HEK293 (cell line): Measurements from ENCODE around the gene ELL2.

Experiments used
- CTCF ChIA-PET: fragments of 350-600 bp; formaldehyde crosslinking; extraction: SDS; loops from one replicate; lab custom pipeline; 2021; ENCODE audit warnings: antibody characterized with exemption; lab: Yijun Ruan, JAX
- POLR2A ChIA-PET: fragments of 300-600 bp; formaldehyde crosslinking; extraction: SDS; loops from one replicate; lab custom pipeline; 2020; ENCODE audit warnings: antibody characterized with exemption, inconsistent platforms; lab: Yijun Ruan, JAX
- H3K27ac ChIP-seq: fragments of 200-500 bp; sonication (Bioruptor generic); 2 replicates; pipeline ENCODE4 v1.5.1; 2014; ENCODE audit warnings: low read depth, low read length, control low read depth, inconsistent platforms; ENCODE audit errors: extremely low read depth
- H3K36me3 ChIP-seq, 2 experiments: fragments of 200-500 bp in 1 of 2; sonication (Bioruptor generic) in 1 of 2; 1 replicate in 1 of 2; 2 replicates in 1 of 2; pipeline ENCODE4 v1.5.1; 2014 to 2017; ENCODE audit warnings: inconsistent platforms in 2 of 2, low read length in 2 of 2; ENCODE audit not compliant: control insufficient read depth in 2 of 2, insufficient read depth in 1 of 2
- H3K4me1 ChIP-seq: fragments of 200-500 bp; sonication (Bioruptor generic); 2 replicates; pipeline ENCODE4 v1.5.1; 2014; ENCODE audit warnings: mild to moderate bottlenecking, low read length, inconsistent platforms; ENCODE audit not compliant: control insufficient read depth, insufficient read depth
- H3K4me3 ChIP-seq: 2 replicates; pipeline ENCODE4 v1.5.1; 2011; ENCODE audit warnings: low read depth, mild to moderate bottlenecking, control low read depth, low read length, moderate library complexity
- H3K9me3 ChIP-seq: fragments of 200-500 bp; sonication (Bioruptor generic); 2 replicates; pipeline ENCODE4 v1.5.1; 2014; ENCODE audit warnings: low read depth, low read length, inconsistent platforms; ENCODE audit not compliant: control insufficient read depth, insufficient read depth
- HOXD13 ChIP-seq: sonication (generic); formaldehyde crosslinking; IDR thresholded peaks from 2 replicates; pipeline ENCODE4 v1.8.0; 2022; ENCODE audit warnings: missing genetic modification reagents, borderline replicate concordance
- KLF10 ChIP-seq: fragments of 450-650 bp; IDR thresholded peaks from 2 replicates; pipeline ENCODE4 v1.5.1; 2018; ENCODE audit warnings: missing biosample characterization, mild to moderate bottlenecking, missing genetic modification characterization
- KLF8 ChIP-seq: fragments of 450-650 bp; formaldehyde crosslinking; IDR thresholded peaks from 2 replicates; pipeline ENCODE4 v1.5.1; 2016; ENCODE audit warnings: missing biosample characterization, missing genetic modification characterization
- MYNN ChIP-seq: fragments of 450-650 bp; formaldehyde crosslinking; IDR thresholded peaks from 2 replicates; pipeline ENCODE4 v1.5.1; 2016; ENCODE audit warnings: missing biosample characterization, missing genetic modification characterization, borderline replicate concordance
- RBAK ChIP-seq: fragments of 450-650 bp; formaldehyde crosslinking; IDR thresholded peaks from 2 replicates; pipeline ENCODE4 v1.5.1; 2016; ENCODE audit warnings: missing biosample characterization, missing genetic modification characterization
- YY2 ChIP-seq: fragments of 450-650 bp; formaldehyde crosslinking; IDR thresholded peaks from 2 replicates; pipeline ENCODE4 v1.5.1; 2016; ENCODE audit warnings: missing biosample characterization, missing genetic modification characterization
- ZBTB8A ChIP-seq: fragments of 450-650 bp; formaldehyde crosslinking; IDR thresholded peaks from 2 replicates; pipeline ENCODE4 v1.5.1; 2016; ENCODE audit warnings: missing biosample characterization, missing genetic modification characterization
- ZFHX2 ChIP-seq: fragments of 450-650 bp; formaldehyde crosslinking; conservative IDR thresholded peaks from 2 replicates; pipeline ENCODE4 v1.5.1; 2016; ENCODE audit warnings: missing biosample characterization, missing genetic modification characterization
- ZFP41 ChIP-seq: fragments of 450-650 bp; formaldehyde crosslinking; IDR thresholded peaks from 2 replicates; pipeline ENCODE4 v1.5.1; 2016; ENCODE audit warnings: missing biosample characterization, missing genetic modification characterization, borderline replicate concordance
- ZNF19 ChIP-seq: fragments of 450-650 bp; formaldehyde crosslinking; IDR thresholded peaks from 2 replicates; pipeline ENCODE4; 2016; ENCODE audit warnings: missing biosample characterization, missing genetic modification characterization, low read depth
- ZNF202 ChIP-seq: fragments of 450-650 bp; formaldehyde crosslinking; IDR thresholded peaks from 2 replicates; pipeline ENCODE4 v1.5.1; 2016; ENCODE audit warnings: missing biosample characterization, missing genetic modification characterization, borderline replicate concordance
- ZNF311 ChIP-seq: fragments of 450-650 bp; formaldehyde crosslinking; IDR thresholded peaks from 2 replicates; pipeline ENCODE4 v1.5.1; 2017; ENCODE audit warnings: missing biosample characterization, missing genetic modification characterization, borderline replicate concordance
- ZNF335 ChIP-seq: fragments of 450-650 bp; formaldehyde crosslinking; conservative IDR thresholded peaks from 2 replicates; pipeline ENCODE4 v1.5.1; 2016; ENCODE audit warnings: missing biosample characterization, missing genetic modification characterization
- ZNF366 ChIP-seq: fragments of 450-650 bp; formaldehyde crosslinking; conservative IDR thresholded peaks from 2 replicates; pipeline ENCODE4 v1.5.1; 2016; ENCODE audit warnings: missing biosample characterization, missing genetic modification characterization
- ZNF37A ChIP-seq: fragments of 450-650 bp; IDR thresholded peaks from 2 replicates; pipeline ENCODE4 v1.5.1; 2018; ENCODE audit warnings: missing biosample characterization, missing genetic modification characterization
- ZNF510 ChIP-seq: fragments of 450-650 bp; formaldehyde crosslinking; IDR thresholded peaks from 2 replicates; pipeline ENCODE4 v1.5.1; 2018; ENCODE audit warnings: mild to moderate bottlenecking, missing genetic modification characterization, missing biosample characterization; ENCODE audit not compliant: insufficient replicate concordance
- ZNF548 ChIP-seq: fragments of 450-650 bp; formaldehyde crosslinking; IDR thresholded peaks from 2 replicates; pipeline ENCODE4 v1.5.1; 2016; ENCODE audit warnings: missing biosample characterization, missing genetic modification characterization
- ZNF561 ChIP-seq: fragments of 450-650 bp; IDR thresholded peaks from 2 replicates; pipeline ENCODE4 v1.5.1; 2018; ENCODE audit warnings: missing biosample characterization, missing genetic modification characterization, borderline replicate concordance
- ZNF629 ChIP-seq: fragments of 450-650 bp; formaldehyde crosslinking; IDR thresholded peaks from 2 replicates; pipeline ENCODE4 v1.5.1; 2017; ENCODE audit warnings: missing biosample characterization, missing genetic modification characterization
- ZNF654 ChIP-seq: fragments of 450-650 bp; formaldehyde crosslinking; IDR thresholded peaks from 2 replicates; pipeline ENCODE4 v1.5.1; 2016; ENCODE audit warnings: low read depth, missing biosample characterization, missing genetic modification characterization
- ZNF776 ChIP-seq: fragments of 450-650 bp; formaldehyde crosslinking; IDR thresholded peaks from 2 replicates; pipeline ENCODE4 v1.5.0; 2017; ENCODE audit warnings: missing biosample characterization, missing genetic modification characterization, borderline replicate concordance
- TF ChIP-seq, protein P1 (sequence below): fragments of 450-650 bp; formaldehyde crosslinking; IDR thresholded peaks from 2 replicates; pipeline ENCODE4 v1.5.1; 2016; ENCODE audit warnings: missing biosample characterization, missing genetic modification characterization
- TF ChIP-seq, protein P2 (sequence below): fragments of 450-650 bp; formaldehyde crosslinking; IDR thresholded peaks from 2 replicates; pipeline ENCODE4 v1.5.1; 2016; ENCODE audit warnings: missing biosample characterization, missing genetic modification characterization
- TF ChIP-seq, protein P3 (sequence below): sonication (generic); formaldehyde crosslinking; IDR thresholded peaks from 2 replicates; pipeline ENCODE4 v1.8.1; 2022; ENCODE audit warnings: mild to moderate bottlenecking, moderate library complexity, missing genetic modification reagents
- TF ChIP-seq, protein P4 (sequence below): fragments of 450-650 bp; formaldehyde crosslinking; IDR thresholded peaks from 2 replicates; pipeline ENCODE4 v1.5.1; 2016; ENCODE audit warnings: missing biosample characterization, missing genetic modification characterization, low read depth
- TF ChIP-seq, protein P5 (sequence below): fragments of 450-650 bp; formaldehyde crosslinking; IDR thresholded peaks from 2 replicates; pipeline ENCODE4 v1.5.1; 2016; ENCODE audit warnings: missing biosample characterization, missing genetic modification characterization
- TF ChIP-seq, protein P6 (sequence below): fragments of 450-650 bp; formaldehyde crosslinking; optimal IDR thresholded peaks from 2 replicates; pipeline ENCODE3; 2016; ENCODE audit warnings: missing biosample characterization, mild to moderate bottlenecking, missing genetic modification characterization

Gene ELL2

DNA sequence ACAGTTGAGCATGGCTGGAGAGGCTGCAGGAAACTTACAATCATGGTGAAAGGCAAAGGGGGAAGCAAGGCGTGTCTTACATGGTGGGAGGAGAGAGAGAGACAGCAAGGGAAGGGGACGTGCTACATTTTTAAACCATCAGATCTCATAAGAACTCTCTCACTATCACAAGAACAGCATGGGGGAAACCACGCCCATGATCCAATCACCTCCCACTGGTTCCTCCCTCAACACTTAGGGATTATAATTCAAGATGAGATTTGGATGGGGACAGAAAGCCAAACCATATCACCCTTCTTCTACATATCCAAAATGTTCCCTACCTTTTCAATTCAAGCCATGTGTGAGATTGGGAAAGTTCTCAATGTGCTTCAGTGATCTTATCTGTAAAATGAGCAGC lies 116.3 kb downstream of the ELL2 start:
- ChIA-PET CTCF (interaction anchor here (0.9 to 6.5 kb wide), 3 partner anchors 8 to 63 kb away, joined by 4 to 86 read pairs (median 13); no protein-coding TSS in a partner anchor), POLR2A (no interaction called here)

DNA sequence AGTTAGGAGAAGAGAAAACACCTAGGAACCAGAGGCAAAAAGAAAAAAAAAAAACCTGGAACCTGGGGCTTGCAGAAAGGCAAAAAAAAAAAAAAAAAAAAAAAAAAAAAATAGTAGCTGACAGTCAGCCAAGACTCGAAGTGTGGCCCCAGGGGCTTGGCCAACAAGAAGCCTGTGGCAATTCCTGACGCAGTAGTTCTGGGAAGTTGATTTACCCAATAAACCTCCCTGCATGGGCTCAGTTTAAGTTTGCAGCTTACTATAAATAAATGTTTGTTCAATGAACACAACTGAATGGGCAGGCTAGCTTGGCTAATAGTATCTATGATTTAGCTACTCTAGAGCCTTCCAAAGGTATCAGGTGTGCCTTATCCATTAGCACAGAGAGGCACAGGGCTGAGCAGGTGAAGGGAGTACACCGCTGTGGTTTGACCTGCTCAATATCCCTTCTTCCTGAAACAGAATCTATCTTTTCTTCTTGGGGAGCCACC lies 117.9 kb downstream of the ELL2 start:
- CTCF ChIA-PET, result interaction anchor here (0.8 to 2.3 kb wide), 8 partner anchors 9 to 454 kb away, joined by 3 to 29 read pairs (median 7); no protein-coding TSS in a partner anchor
- TF ChIP-seq YY2 (tag by site-specific recombination) (no peak), ZNF37A (no peak), KLF10 (tag by site-specific recombination) (no peak), ZNF366 (tag by site-specific recombination) (no peak), ZNF776 (tag by site-specific recombination) (no peak), ZNF548 (tag by site-specific recombination) (no peak), ZNF510 (tag by site-specific recombination) (no peak), ZNF335 (0 out of 2 replicates have a peak, but pooled peaks have one; percentile 34), ZNF629 (no peak), HOXD13 (CRISPR knock-in tag) (no peak)
- TF ChIP-seq, protein P1, sequence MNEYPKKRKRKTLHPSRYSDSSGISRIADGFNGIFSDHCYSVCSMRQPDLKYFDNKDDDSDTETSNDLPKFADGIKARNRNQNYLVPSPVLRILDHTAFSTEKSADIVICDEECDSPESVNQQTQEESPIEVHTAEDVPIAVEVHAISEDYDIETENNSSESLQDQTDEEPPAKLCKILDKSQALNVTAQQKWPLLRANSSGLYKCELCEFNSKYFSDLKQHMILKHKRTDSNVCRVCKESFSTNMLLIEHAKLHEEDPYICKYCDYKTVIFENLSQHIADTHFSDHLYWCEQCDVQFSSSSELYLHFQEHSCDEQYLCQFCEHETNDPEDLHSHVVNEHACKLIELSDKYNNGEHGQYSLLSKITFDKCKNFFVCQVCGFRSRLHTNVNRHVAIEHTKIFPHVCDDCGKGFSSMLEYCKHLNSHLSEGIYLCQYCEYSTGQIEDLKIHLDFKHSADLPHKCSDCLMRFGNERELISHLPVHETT, result no peak
- TF ChIP-seq, protein P2, sequence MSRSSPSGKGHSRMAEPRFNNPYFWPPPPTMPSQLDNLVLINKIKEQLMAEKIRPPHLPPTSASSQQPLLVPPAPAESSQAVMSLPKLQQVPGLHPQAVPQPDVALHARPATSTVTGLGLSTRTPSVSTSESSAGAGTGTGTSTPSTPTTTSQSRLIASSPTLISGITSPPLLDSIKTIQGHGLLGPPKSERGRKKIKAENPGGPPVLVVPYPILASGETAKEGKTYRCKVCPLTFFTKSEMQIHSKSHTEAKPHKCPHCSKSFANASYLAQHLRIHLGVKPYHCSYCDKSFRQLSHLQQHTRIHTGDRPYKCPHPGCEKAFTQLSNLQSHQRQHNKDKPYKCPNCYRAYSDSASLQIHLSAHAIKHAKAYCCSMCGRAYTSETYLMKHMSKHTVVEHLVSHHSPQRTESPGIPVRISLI, result peak; percentile 96
- TF ChIP-seq, protein P3, sequence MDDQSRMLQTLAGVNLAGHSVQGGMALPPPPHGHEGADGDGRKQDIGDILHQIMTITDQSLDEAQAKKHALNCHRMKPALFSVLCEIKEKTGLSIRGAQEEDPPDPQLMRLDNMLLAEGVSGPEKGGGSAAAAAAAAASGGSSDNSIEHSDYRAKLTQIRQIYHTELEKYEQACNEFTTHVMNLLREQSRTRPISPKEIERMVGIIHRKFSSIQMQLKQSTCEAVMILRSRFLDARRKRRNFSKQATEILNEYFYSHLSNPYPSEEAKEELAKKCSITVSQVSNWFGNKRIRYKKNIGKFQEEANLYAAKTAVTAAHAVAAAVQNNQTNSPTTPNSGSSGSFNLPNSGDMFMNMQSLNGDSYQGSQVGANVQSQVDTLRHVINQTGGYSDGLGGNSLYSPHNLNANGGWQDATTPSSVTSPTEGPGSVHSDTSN, result no peak

More for the DNA sequence above, 116.3 kb downstream of the ELL2 start:
- no peaks in the 10 kb centered on the region for H3K4me1 ChIP-seq
- no peaks in the 10 kb centered on the region for H3K36me3 ChIP-seq
- H3K9me3 ChIP-seq, result no peaks in the 10 kb centered on the region
- no peak overlapping the region for H3K27ac ChIP-seq
- no peak overlapping the region for H3K4me3 ChIP-seq
- TF ChIP-seq, protein P4, sequence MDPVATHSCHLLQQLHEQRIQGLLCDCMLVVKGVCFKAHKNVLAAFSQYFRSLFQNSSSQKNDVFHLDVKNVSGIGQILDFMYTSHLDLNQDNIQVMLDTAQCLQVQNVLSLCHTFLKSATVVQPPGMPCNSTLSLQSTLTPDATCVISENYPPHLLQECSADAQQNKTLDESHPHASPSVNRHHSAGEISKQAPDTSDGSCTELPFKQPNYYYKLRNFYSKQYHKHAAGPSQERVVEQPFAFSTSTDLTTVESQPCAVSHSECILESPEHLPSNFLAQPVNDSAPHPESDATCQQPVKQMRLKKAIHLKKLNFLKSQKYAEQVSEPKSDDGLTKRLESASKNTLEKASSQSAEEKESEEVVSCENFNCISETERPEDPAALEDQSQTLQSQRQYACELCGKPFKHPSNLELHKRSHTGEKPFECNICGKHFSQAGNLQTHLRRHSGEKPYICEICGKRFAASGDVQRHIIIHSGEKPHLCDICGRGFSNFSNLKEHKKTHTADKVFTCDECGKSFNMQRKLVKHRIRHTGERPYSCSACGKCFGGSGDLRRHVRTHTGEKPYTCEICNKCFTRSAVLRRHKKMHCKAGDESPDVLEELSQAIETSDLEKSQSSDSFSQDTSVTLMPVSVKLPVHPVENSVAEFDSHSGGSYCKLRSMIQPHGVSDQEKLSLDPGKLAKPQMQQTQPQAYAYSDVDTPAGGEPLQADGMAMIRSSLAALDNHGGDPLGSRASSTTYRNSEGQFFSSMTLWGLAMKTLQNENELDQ, result no peak
- TF ChIP-seq ZNF561 (tag by site-specific recombination) (no peak), ZFP41 (no peak), ZBTB8A (tag by site-specific recombination) (no peak), ZNF19 (tag by site-specific recombination) (no peak), MYNN (no peak), KLF8 (tag by site-specific recombination) (no peak), ZFHX2 (tag by site-specific recombination) (no peak), ZNF311 (tag by site-specific recombination) (no peak), RBAK (tag by site-specific recombination) (no peak), ZNF202 (tag by site-specific recombination) (no peak), ZNF654 (tag by site-specific recombination) (no peak)
- TF ChIP-seq, protein P5, sequence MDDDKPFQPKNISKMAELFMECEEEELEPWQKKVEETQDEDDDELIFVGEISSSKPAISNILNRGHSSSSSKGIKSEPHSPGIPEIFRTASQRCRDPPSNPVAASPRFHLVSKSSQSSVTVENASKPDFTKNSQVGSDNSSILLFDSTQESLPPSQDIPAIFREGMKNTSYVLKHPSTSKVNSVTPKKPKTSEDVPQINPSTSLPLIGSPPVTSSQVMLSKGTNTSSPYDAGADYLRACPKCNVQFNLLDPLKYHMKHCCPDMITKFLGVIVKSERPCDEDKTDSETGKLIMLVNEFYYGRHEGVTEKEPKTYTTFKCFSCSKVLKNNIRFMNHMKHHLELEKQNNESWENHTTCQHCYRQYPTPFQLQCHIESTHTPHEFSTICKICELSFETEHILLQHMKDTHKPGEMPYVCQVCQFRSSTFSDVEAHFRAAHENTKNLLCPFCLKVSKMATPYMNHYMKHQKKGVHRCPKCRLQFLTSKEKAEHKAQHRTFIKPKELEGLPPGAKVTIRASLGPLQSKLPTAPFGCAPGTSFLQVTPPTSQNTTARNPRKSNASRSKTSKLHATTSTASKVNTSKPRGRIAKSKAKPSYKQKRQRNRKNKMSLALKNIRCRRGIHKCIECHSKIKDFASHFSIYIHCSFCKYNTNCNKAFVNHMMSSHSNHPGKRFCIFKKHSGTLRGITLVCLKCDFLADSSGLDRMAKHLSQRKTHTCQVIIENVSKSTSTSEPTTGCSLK (tag by site-specific recombination), result no peak
- TF ChIP-seq, protein P6, sequence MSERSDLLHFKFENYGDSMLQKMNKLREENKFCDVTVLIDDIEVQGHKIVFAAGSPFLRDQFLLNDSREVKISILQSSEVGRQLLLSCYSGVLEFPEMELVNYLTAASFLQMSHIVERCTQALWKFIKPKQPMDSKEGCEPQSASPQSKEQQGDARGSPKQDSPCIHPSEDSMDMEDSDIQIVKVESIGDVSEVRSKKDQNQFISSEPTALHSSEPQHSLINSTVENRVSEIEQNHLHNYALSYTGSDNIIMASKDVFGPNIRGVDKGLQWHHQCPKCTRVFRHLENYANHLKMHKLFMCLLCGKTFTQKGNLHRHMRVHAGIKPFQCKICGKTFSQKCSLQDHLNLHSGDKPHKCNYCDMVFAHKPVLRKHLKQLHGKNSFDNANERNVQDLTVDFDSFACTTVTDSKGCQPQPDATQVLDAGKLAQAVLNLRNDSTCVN (tag by site-specific recombination), result no peak
- TF ChIP-seq, protein P1, result no peak

More for the DNA sequence above, 117.9 kb downstream of the ELL2 start:
- Histone ChIP-seq H3K4me1 (no peaks in the 10 kb centered on the region), H3K27ac (no peak overlapping the region), H3K36me3 (no peaks in the 10 kb centered on the region), H3K9me3 (no peaks in the 10 kb centered on the region), H3K4me3 (no peak overlapping the region)
- POLR2A ChIA-PET, result interaction anchor here (0.7 to 1.1 kb wide), 2 partner anchors 21 to 63 kb away, joined by 3 to 5 read pairs; no protein-coding TSS in a partner anchor
